ENCODE measurements around the gene MED29.
A peak's percentile ranks its signal among the peaks of the same experiment; 100 is the strongest.

MED29 gene

GRCh38 chr19:39412100-39412866, 21.1 kb downstream of the MED29 start, which contains the start of gene PLEKHG2:
Gene PLEKHG2, plus strand, starts transcription at chr19:39412669. Its CDS starts 1,418 bp downstream, at chr19:39414087.
- DNase-seq = peak; percentile 95

- peak; percentile 28 for DNase-seq
Observed at GRCh38 chr19:39412867-39413271, 21.7 kb downstream of the MED29 start.

GRCh38 chr19:39413272-39413910, 22.2 kb downstream of the MED29 start:
- DNase-seq = peak; percentile 33

GRCh38 chr19:39413911-39414608, 22.9 kb downstream of the MED29 start:
- no peak for DNase-seq

- DNase-seq = no peak
Observed at GRCh38 chr19:39415111-39416046, 24.2 kb downstream of the MED29 start.

- DNase-seq = no peak
Observed at GRCh38 chr19:39416152-39417120, 25.3 kb downstream of the MED29 start.

GRCh38 chr19:39417463-39418181, 26.4 kb downstream of the MED29 start:
- no peak for DNase-seq

- no peak for DNase-seq
Observed at GRCh38 chr19:39419003-39419402, 27.8 kb downstream of the MED29 start.

- DNase-seq = no peak
Observed at GRCh38 chr19:39420769-39421168, 29.6 kb downstream of the MED29 start.

GRCh38 chr19:39422020-39422419, 30.8 kb downstream of the MED29 start:
- DNase-seq = no peak

- DNase-seq = no peak
Observed at GRCh38 chr19:39423258-39424086, 32.3 kb downstream of the MED29 start.

GRCh38 chr19:39424934-39425333, 33.8 kb downstream of the MED29 start:
- no peak for DNase-seq

GRCh38 chr19:39425744-39426143, 34.6 kb downstream of the MED29 start:
- no peak for DNase-seq

GRCh38 chr19:39426170-39426569, 35.0 kb downstream of the MED29 start:
- DNase-seq = no peak

GRCh38 chr19:39427707-39428106, 36.5 kb downstream of the MED29 start:
- no peak for DNase-seq

- DNase-seq = no peak
Observed at GRCh38 chr19:39428283-39429112, 37.3 kb downstream of the MED29 start.

GRCh38 chr19:39430675-39431593, 39.8 kb downstream of the MED29 start:
- DNase-seq = peak; percentile 55

GRCh38 chr19:39432677-39433025, 41.5 kb downstream of the MED29 start:
- DNase-seq = no peak
